ENCODE measurements around the gene C19orf53. TPM values are rescaled to one million over a fixed set of nuclear protein-coding genes. Genes with fewer than 3 reads are reported as not detected.
"Not testable (repeated sequence)": the region's sequence is repeated elsewhere in the genome, so short reads cannot be mapped to it uniquely, and the experiment has no call there.

Gene C19orf53
- total RNA-seq, 1 donor from 2014 or later = 162 TPM

- no peaks in the 10 kb centered on the region for H3K9me3 Mint-ChIP-seq
- H3K27ac Mint-ChIP-seq = peak overlapping the region; percentile 93
- DNase-seq (ENCODE audit: low spot score) = peak; percentile 6
- H3K4me3 Mint-ChIP-seq = peak overlapping the region; percentile 96
- H3K4me1 Mint-ChIP-seq (ENCODE audit: low read depth) = peaks cover 10% of the 10 kb centered on the region
- H3K36me3 Mint-ChIP-seq (ENCODE audit: low read depth) = peaks cover 11% of the 10 kb centered on the region
- no peaks in the 10 kb centered on the region for H3K27me3 Mint-ChIP-seq (ENCODE audit: insufficient read depth)
- intact Hi-C loops (cut with micrococcal nuclease) = loop anchor here (5.0 kb wide), 2 partner anchors 89 to 591 kb away; no protein-coding TSS in a partner anchor
These were observed 26.0 kb upstream of the C19orf53 start for GRCh38 chr19:13748169-13748828.

GRCh38 chr19:13751436-13751835, 22.8 kb upstream of the C19orf53 start:
- Mint-ChIP-seq H3K36me3 (ENCODE audit: low read depth) (peaks cover 28% of the 10 kb centered on the region), H3K9me3 (no peaks in the 10 kb centered on the region), H3K4me3 (no peak overlapping the region), H3K27me3 (ENCODE audit: insufficient read depth) (no peaks in the 10 kb centered on the region), H3K4me1 (ENCODE audit: low read depth) (peaks cover 10% of the 10 kb centered on the region), H3K27ac (no peak overlapping the region)
- intact Hi-C loops (cut with micrococcal nuclease) = no loop called here
- no peak for DNase-seq (ENCODE audit: low spot score)

- H3K27ac Mint-ChIP-seq; H3K9me3 Mint-ChIP-seq; intact Hi-C loops (cut with micrococcal nuclease); H3K27me3 Mint-ChIP-seq (ENCODE audit: insufficient read depth); H3K4me3 Mint-ChIP-seq; DNase-seq (ENCODE audit: low spot score); H3K4me1 Mint-ChIP-seq (ENCODE audit: low read depth): not testable (repeated sequence)
- H3K36me3 Mint-ChIP-seq (ENCODE audit: low read depth) = peaks cover 39% of the 10 kb centered on the region
These were observed 20.6 kb upstream of the C19orf53 start for GRCh38 chr19:13753622-13754021.

- no peak overlapping the region for H3K4me3 Mint-ChIP-seq
- H3K9me3 Mint-ChIP-seq = no peaks in the 10 kb centered on the region
- DNase-seq (ENCODE audit: low spot score) = no peak
- H3K27me3 Mint-ChIP-seq (ENCODE audit: insufficient read depth) = no peaks in the 10 kb centered on the region
- intact Hi-C loops (cut with micrococcal nuclease) = no loop called here
- H3K27ac Mint-ChIP-seq = no peak overlapping the region
- peaks cover 34% of the 10 kb centered on the region for H3K36me3 Mint-ChIP-seq (ENCODE audit: low read depth)
- H3K4me1 Mint-ChIP-seq (ENCODE audit: low read depth) = no peaks in the 10 kb centered on the region
These were observed 18.0 kb upstream of the C19orf53 start for GRCh38 chr19:13756210-13756609.

GRCh38 chr19:13757805-13758772, 16.2 kb upstream of the C19orf53 start:
- Mint-ChIP-seq H3K27me3 (ENCODE audit: insufficient read depth) (no peaks in the 10 kb centered on the region), H3K9me3 (no peaks in the 10 kb centered on the region), H3K4me1 (ENCODE audit: low read depth) (no peaks in the 10 kb centered on the region), H3K27ac (peak overlapping the region; percentile 47), H3K4me3 (peak overlapping the region; percentile 42), H3K36me3 (ENCODE audit: low read depth) (peaks cover 37% of the 10 kb centered on the region)
- no peak for DNase-seq (ENCODE audit: low spot score)
- intact Hi-C loops (cut with micrococcal nuclease) = no loop called here

- intact Hi-C loops (cut with micrococcal nuclease) = no loop called here
- Mint-ChIP-seq H3K27ac (no peak overlapping the region), H3K36me3 (ENCODE audit: low read depth) (peaks cover 34% of the 10 kb centered on the region)
These were observed 15.5 kb upstream of the C19orf53 start for GRCh38 chr19:13758795-13759194.

GRCh38 chr19:13761423-13761822, 12.8 kb upstream of the C19orf53 start:
- no peak overlapping the region for H3K4me3 Mint-ChIP-seq
- DNase-seq (ENCODE audit: low spot score) = no peak
- no peaks in the 10 kb centered on the region for H3K27me3 Mint-ChIP-seq (ENCODE audit: insufficient read depth)
- no peaks in the 10 kb centered on the region for H3K9me3 Mint-ChIP-seq
- peaks cover 13% of the 10 kb centered on the region for H3K4me1 Mint-ChIP-seq (ENCODE audit: low read depth)
- intact Hi-C loops (cut with micrococcal nuclease) = no loop called here
- peaks cover 22% of the 10 kb centered on the region for H3K36me3 Mint-ChIP-seq (ENCODE audit: low read depth)
- no peak overlapping the region for H3K27ac Mint-ChIP-seq

More at GRCh38 chr19:13758795-13759194, 15.5 kb upstream of the C19orf53 start:
- Mint-ChIP-seq H3K27me3 (ENCODE audit: insufficient read depth) (no peaks in the 10 kb centered on the region), H3K4me1 (ENCODE audit: low read depth) (peaks cover 2% of the 10 kb centered on the region), H3K9me3 (no peaks in the 10 kb centered on the region), H3K4me3 (no peak overlapping the region)
- DNase-seq (ENCODE audit: low spot score) = no peak

- intact Hi-C loops (cut with micrococcal nuclease) = no loop called here
- Mint-ChIP-seq H3K4me1 (ENCODE audit: low read depth) (peaks cover 13% of the 10 kb centered on the region), H3K27me3 (ENCODE audit: insufficient read depth) (no peaks in the 10 kb centered on the region), H3K4me3 (no peak overlapping the region), H3K36me3 (ENCODE audit: low read depth) (peaks cover 17% of the 10 kb centered on the region), H3K27ac (no peak overlapping the region), H3K9me3 (no peaks in the 10 kb centered on the region)
- DNase-seq (ENCODE audit: low spot score) = no peak
These were observed 11.5 kb upstream of the C19orf53 start for GRCh38 chr19:13762635-13763235.

- Mint-ChIP-seq H3K36me3 (ENCODE audit: low read depth) (peaks cover 15% of the 10 kb centered on the region), H3K4me1 (ENCODE audit: low read depth) (peaks cover 13% of the 10 kb centered on the region), H3K27me3 (ENCODE audit: insufficient read depth) (no peaks in the 10 kb centered on the region), H3K27ac (peak overlapping the region; percentile 43), H3K4me3 (peak overlapping the region; percentile 90), H3K9me3 (no peaks in the 10 kb centered on the region)
- DNase-seq (ENCODE audit: low spot score) = no peak
- intact Hi-C loops (cut with micrococcal nuclease) = no loop called here
These were observed 11.0 kb upstream of the C19orf53 start for GRCh38 chr19:13763265-13763664.

GRCh38 chr19:13764101-13764807, 10.0 kb upstream of the C19orf53 start, which contains the start of gene MRI1:
MRI1 (plus strand) TSS chr19:13764522; CDS start chr19:13764589, 67 bp downstream.
- Mint-ChIP-seq H3K27me3 (ENCODE audit: insufficient read depth) (no peaks in the 10 kb centered on the region), H3K9me3 (no peaks in the 10 kb centered on the region), H3K27ac (peak within 1 kb of the TSS; percentile 86), H3K36me3 (ENCODE audit: low read depth) (peaks cover 13% of the 10 kb centered on the region), H3K4me3 (peak within 1 kb of the TSS; percentile 90), H3K4me1 (ENCODE audit: low read depth) (peaks cover 13% of the 10 kb centered on the region)
- peak; percentile 56 for DNase-seq (ENCODE audit: low spot score)
- intact Hi-C loops (cut with micrococcal nuclease) = no loop called here

GRCh38 chr19:13764821-13765394, 9.3 kb upstream of the C19orf53 start:
- DNase-seq (ENCODE audit: low spot score) = peak; percentile 28
- no peaks in the 10 kb centered on the region for H3K27me3 Mint-ChIP-seq (ENCODE audit: insufficient read depth)
- peak overlapping the region; percentile 82 for H3K27ac Mint-ChIP-seq
- intact Hi-C loops (cut with micrococcal nuclease) = loop anchor here (1.0 kb wide), 1 partner anchor 18 kb away; a partner anchor contains a TSS
- H3K9me3 Mint-ChIP-seq = no peaks in the 10 kb centered on the region
- peak overlapping the region; percentile 88 for H3K4me3 Mint-ChIP-seq
- H3K4me1 Mint-ChIP-seq (ENCODE audit: low read depth) = peaks cover 13% of the 10 kb centered on the region
- H3K36me3 Mint-ChIP-seq (ENCODE audit: low read depth) = peaks cover 14% of the 10 kb centered on the region

Measured in activated T-helper 1 cell treated with anti-CD3 and anti-CD28 coated beads, Interleukin-12 subunit alpha, Interleukin-12 subunit beta, Interleukin-2, Interleukin-4 antibody, amounts not matched to agents 30 ng/mL and 10 ng/mL and 1 ng/mL, durations not matched to agents 14 hours and 24 hours and 36 hours (primary cell).